ENCODE data around the gene ADCK1.
"Not testable (repeated sequence)": the region's sequence is repeated elsewhere in the genome, so short reads cannot be mapped to it uniquely, and the experiment has no call there.

Gene ADCK1

DNA sequence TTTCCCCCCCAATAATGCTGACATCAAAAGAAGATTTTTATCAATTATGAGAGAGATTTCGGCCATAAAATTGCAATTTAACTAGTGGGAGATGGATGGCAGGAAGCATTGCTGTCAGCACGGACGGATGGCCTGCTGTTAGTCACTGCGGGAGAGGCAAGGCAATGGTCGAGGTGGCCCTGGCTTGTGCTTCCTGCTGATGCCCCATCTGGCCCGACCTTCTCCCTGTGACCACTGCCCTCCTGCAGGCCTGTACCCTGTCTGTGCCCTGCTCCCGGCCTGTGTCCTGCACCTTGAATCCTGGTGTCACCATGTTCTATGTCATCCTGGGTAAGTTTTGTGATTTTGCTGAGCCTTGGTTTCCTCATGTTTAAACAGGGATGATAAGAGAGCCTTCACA lies 67.6 kb downstream of the ADCK1 start:
- DNase-seq: no peak

DNA sequence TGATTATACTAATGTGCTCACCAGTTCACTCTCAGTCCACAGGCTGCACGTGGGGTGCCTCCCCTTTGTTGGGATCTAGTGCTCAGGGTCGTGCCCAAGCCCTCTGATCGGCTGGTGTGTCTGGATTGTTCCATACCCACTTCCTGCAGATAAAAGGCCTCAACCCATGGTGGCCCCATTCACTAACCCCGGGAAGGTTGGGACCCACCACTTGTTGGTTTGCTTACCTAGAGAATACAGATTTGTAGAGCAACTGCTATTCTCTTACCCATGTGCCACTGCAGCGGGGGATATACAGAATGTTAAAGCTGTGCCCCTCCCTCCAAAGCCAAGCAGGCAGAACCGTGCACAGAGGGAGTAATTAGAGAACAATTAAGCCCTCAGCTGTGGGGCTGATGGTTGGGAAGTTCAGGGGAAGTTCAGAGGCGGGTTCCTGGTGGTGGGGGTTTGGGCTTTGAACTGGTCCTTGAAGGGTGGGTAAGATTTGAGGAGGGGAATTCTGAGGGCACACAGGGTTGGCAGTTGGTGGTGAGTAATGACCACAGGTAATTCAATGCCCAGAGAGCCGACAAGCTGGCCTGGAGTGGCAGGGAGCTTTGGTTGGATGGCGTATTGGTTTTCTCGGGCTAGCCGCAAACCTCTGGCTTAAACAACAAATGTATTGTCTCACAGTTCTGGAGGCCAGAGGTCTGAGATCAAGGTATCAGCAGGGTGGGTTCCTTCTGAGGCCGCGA lies 68.8 kb downstream of the ADCK1 start:
- no peak for DNase-seq

DNA sequence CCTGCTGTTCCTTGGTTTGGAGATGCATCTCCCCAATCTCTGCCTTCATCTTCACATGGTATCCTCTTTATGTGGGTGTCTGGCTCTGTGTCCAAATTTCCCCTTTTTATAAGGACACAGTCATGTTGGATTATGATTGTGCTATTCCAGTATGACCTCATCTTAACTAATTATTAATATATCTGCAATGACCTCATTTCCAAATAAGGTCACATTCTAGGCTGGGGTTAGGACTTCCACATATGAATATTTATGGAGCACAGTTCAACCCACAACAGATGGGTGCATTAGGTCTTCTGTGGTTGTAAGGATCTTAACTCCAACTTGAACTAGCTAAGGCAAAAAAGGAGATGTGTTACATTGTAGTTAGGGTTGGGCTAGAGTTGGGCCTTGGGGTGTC lies 69.4 kb downstream of the ADCK1 start:
- DNase-seq: peak; percentile 41

DNA sequence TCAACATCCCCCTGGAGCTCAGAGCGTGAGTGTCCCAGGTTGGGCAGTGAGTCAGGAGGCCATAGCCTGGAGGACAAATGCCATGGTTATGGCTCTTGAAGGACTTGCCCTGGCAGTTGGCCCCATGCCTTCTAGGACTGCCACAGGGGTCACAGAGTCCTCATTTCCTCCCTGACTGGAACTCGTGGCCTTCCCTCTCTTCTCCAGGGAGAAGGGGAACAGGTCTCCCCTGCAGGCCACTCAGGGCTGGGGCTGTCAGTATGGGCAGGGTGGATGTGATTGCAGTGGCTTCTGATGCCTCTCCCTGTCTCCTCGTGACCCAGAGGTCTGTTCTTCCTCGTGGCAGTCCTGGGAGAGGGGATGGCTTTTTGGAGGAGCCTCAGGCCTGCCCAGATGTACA lies 70.7 kb downstream of the ADCK1 start:
- no peak for DNase-seq

DNA sequence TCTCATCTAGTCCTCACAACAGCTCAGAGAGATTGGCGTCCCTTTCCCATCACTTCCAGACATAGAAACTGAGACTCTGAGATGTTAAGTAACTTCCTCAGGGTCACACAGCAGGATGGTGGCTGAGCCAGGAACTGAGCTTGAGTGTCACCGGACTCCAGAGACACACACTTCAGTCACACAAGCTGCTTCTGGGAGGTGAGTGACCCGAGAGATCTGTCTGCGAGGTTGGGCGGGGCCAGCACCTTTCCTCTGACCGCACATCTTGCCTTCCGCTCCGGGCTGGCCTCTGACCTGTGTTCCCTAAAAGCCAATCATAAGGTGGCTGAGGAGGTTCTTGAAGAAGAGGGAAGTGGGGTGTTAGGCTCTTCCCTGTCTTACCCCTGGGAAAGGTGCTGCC lies 72.2 kb downstream of the ADCK1 start:
- no peak for DNase-seq

DNA sequence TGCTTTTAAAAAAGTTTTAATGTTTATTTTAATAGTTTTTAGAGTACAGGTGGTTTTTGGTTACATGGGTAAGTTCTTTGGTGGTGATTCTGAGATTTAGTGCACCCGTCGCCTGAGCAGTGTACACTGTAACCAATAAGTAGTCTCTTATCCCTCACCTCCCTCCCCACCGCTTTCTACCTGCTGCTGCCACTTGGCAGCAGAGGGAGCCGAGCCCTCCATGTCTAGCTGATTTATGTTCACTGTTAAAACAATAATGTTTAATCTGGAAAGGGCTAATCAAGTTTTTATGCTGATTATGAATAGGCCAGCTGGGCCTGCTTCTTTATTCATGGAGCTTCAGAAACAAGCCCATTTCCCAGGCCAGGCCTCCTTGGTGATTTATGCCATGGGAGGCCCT lies 73.1 kb downstream of the ADCK1 start:
- DNase-seq: no peak

DNA sequence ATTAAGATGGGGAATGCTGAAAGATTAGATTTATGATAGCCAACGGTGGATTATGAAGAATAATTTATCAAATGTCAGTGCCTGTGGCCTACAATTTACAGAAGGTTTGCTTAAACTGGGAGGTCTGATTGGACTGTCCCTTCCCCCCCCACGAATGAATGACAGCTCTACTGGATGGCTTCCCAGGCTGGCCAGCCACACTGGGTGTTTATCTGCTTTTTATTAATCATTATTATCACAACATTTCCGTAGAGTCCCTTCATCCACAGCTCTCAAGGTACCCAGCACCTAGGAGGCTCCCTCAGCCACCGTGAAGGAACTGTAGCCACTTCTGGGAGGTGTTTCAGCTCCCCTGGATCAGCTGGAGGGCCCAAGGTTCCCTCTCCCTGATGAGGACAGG lies 78.9 kb downstream of the ADCK1 start:
- no peak for DNase-seq

DNA sequence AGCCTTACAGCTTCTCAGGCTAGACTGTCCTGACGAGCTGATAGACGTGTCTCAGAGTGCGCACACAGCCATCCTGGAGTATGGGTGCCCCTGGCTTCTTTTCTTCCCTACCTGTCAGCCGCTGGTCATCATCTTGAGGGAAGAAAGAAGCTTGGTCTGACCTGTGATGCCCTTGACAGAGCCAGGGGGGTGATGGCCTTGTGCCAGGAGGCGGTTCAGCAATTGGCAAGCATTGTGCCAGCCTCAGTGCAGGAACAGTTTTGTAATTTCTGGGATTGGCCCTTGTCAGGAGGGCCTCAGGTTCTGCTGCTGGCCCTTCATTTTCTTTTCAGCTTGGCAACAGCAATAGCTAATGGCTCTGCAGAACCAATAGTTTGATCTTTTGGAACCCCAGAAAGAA lies 80.1 kb downstream of the ADCK1 start:
- DNase-seq: no peak

DNA sequence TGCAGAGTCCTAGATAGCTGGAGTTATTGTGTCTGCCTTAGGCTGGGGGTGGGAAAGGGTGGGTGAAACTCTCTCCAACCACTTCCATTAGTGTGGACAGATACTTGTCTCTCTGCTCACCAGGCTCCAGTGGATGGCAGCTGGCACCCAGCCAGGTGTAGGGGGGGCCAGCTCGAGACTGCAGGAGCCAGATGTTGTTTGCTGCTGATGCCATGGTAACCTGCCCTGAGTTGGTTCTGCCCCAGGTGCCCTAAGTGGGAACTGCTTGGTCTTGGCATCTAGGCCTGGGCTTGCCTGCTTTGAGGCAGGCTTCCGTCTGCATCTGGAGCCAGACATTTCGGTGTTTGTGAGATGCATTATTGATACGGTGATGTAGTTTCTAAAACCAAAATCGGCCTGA lies 82.2 kb downstream of the ADCK1 start:
- DNase-seq: no peak

DNA sequence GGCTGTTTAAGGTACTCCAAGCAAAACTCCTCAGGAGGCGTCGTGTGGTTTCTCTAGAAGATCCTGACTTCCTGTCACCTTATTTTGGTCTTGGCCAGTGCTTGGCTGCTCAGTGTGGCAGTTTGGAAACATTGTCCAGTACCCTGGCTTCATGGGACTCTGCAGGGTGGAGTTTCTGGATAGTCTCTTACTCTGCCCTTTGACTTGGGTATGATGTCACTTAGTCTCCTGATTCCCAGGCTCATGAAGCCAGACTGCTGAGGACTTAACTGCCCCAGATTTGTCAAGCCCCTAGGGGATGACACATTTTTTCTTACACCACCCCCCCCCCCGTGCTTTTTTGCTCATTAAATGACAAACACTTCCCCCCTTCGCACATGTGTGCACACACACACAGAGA lies 82.7 kb downstream of the ADCK1 start:
- no peak for DNase-seq

DNA sequence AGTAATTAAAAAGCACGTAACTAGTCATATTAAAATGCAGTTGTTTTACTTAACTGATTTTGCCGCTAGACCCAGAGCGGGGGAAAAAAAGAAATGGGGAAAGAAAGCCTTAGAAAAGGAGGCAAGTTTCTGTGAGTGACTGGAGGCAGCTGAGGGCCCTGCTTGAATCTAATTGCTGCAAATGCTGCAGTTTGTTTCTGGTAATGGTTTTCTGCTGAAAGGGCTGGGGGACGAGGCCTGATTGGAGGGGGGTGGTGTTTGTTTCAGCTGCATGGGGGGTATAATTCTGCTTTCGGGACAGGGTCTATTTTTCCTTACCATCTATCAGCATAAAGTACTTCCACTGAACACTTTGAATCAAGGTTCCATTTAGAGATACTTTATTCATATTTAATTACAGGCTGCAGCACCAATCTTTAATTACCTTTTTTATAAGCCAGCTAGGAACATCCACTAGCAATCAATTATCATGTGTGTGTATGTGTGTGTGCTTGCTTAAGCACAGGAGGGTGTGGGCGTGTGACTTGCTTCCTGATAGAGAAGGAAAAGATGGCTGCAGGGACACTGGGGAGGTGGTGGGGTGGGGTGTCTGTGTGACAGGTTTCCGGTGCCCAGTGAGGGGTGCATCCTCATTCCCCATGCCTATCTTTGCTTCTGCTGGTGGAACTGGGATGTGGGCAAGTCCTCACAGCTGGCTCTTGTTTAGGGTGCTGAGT lies 83.4 kb downstream of the ADCK1 start:
- DNase-seq: no peak

DNA sequence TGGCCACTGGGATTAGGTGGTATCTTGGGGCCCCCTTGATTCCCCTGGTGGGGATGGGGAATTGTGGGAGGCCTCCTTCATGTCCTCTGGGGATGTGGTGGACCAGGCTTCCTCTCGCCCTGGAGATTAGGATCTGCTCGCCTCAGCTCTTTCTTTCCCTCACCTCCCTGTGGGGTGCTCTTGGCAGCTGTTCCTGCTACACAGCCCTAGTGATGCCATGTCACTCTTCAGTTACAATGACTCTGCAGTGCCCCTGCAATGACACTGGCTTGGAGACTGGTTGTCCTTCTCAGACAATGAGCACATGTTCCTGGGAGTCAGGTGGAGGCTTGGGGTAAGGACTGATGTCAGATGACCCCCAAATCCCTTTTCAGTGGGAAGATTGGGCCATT lies 83.9 kb downstream of the ADCK1 start:
- no peak for DNase-seq

DNA sequence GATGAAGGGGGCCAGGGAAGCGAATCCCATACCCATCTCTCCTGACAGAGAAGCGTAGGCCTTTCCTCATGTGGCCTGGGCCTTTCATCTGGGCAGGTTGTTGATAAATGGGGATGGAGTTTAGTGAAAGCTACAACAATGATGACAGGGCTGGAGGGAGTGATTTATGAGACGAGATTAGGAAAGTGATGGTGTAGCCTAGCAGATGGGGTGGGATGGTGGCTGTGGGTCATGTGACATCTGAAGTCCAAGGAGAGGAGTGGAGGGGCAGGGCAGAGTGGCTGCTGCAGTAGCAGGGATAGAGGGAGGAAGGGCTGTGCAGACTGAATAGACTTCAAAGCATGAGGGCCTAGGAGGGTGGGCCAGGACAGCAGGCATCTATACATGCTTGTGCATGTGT lies 85.5 kb downstream of the ADCK1 start:
- no peak for DNase-seq

DNA sequence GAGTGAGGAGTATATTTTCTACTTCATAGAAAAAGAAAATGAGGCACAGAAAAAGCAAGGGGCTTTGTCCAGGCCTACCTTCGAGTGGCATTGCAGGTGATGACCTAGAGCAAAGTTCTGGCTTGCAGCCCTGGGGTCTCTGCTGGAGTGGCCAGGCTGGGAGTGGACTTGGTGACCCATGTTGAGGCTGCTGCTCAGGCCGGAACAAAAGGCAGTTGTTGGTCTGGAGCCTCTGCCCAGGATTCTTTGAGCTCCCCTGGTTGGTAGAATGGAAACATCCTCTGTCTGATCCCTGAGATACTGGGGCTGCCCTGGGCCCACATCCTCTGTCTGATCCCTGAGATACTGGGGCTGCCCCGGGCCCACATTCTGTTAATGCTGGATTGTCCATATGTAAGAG lies 86.1 kb downstream of the ADCK1 start:
- no peak for DNase-seq

DNA sequence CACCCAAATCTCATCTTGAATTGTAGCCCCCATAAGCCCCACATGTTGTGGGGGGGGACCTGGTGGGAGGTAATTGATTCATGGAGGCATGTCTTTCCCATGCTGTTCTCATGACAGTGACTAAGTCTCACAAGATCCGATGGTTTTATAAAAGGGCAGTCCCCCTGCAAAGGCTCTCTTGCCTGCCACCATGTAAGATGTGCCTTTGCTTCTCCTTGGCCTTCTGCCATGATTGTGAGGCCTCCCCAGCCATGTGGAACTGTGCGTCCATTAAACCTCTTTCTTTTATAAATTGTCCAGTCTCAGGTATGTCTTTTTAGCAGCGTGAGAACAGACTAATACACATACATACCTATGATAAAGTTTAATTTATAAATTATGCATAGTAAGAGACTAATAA lies 89.0 kb downstream of the ADCK1 start:
- DNase-seq: not testable (repeated sequence)

DNA sequence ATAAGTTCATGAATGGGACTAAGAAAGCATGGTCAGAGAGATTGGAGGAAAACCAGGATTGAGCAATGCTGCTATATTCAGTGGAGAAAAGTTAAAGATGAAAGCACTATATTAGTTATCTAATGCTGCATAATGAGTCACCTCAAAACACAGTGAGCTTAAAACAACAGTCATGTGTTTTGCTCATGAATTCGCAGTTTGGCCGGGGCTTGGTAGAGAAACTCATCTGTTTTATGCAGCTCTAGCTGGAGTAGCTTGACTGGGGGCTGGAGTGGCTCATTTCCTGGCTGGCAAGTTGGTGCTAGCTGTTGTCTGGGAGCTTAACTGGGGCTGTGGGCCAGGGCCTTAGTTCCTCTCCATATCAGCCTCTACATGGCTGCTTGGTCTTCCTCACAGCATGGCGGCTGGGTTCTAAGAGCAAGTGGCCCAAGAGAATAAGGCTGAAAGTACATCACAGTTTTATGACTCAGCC lies 90.1 kb downstream of the ADCK1 start:
- peak; percentile 80 for DNase-seq

DNA sequence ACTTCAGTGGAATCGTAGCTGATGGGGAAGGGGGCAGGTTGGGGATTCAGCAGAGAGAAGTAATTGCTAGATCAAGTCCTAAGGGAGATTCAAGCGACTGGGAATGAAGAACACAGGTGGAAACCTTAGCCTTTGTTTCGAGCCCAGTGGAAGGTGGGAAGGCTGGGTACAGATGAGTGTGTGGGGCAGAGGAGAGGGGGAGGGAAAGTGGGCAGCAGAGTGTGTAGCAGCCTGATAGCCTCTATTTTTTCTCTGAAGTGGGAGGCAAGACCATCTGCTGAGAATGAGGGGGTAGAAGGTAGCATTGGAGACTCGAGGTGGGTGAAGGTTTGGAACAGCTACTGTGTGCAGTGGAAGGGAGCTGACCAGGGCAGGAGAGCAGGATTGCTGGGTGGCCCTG lies 91.0 kb downstream of the ADCK1 start:
- no peak for DNase-seq

DNA sequence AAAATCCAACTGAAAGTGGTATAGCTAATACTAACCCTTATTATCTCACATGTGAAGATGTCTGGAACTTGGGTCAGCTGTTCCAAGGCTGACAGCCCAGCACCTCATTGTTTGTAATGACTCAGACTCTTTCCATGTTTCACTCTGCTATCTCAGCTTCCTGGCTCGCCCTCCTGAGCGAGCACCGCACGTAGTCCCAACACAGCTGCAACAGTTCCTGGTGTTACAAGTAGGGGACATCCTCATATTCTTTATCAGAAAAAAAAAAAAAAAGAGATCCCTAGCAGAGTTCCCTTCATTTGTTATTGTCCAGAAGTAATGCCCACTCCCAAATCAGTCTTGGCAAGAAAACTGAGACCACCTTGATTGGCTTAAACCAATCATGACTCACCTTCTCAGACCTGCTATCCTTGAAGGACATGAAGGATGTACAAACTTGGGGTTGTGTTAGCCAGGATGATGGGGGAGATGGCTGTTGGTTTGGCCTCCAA lies 92.5 kb downstream of the ADCK1 start:
- DNase-seq: no peak

DNA sequence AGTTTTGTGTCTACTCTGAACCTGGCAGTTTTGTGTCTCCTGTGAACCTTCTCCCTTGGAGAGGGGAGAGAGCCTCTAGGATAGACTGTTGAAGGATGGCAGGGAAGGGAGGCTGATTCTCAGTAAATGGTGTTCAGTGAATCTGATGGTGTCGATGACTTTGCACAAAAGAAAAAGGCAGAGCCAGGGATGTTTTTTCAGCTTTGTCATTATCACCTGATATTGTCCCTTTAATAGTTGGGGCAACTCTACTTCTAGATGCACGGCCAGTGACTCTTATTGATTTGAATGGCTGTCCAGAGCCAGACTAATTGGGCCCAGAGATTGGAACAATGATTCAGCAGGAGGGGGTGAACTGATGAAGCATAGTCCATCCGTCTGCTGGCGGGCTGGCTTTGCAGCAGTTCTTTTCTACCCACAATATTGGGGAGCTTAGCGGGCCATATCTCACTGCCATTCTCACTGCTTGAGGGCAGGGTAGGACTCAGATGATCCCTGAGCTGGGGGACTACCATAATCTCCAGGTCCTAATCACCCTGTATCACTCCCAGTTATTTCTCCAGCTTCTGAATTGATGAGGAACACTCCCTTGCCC lies 93.1 kb downstream of the ADCK1 start:
- no peak for DNase-seq

DNA sequence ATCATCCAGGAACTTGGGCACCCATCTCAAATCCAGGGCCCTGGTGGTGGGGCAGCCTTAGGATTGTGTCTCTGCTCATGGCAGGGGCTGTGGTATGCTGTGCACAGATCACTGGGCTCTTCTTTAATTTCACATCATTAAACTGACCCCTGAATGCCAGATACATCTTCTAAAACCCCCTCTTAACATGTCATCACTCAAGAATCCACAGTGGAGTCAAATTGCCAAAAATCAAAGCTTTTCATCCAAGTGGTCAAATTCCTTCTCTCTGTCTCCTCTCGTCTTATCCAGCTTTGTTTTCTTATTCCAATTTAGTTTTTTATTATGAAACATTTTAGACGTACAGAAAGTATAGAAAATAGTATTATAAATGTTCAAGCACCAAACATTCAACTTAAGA lies 97.5 kb downstream of the ADCK1 start:
- no peak for DNase-seq

DNA sequence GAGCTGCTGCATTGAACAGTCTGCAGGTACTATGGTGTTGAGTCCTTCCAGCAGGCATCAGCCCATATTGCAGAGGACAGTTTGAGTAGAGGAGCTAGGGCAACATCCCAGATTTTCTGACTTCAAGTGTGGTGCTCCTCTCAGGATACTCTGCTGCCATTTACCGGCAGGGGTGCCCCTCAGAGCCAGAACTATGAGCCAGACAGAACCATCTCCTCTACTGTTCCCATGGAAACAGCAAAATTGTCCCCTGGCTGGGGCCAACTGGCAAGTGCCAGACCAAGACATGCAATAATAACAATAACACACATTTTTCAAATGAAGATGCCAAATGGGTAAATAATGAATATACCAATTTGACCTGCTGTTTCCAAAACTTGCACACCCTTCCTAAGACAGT lies 102.9 kb downstream of the ADCK1 start:
- no peak for DNase-seq

DNA sequence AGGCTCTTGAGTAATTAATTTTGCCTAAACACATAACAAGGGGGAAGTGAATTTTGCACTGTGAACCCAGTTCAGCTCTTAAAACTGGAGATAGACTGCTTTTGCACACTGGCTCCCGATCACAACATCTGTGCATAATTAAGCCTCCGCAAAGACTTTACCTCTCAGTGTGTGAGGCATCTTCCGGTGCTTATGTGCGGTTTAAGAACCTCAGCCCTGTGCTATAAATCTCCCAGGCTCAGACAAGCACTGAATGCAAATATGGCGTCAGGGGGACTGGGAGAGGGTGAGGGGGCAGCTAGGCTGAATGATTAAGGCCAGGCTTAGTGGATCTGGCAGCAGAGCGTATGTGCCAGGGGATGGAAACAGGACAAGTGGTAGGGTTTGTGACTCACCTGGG lies 103.3 kb downstream of the ADCK1 start:
- DNase-seq: no peak

DNA sequence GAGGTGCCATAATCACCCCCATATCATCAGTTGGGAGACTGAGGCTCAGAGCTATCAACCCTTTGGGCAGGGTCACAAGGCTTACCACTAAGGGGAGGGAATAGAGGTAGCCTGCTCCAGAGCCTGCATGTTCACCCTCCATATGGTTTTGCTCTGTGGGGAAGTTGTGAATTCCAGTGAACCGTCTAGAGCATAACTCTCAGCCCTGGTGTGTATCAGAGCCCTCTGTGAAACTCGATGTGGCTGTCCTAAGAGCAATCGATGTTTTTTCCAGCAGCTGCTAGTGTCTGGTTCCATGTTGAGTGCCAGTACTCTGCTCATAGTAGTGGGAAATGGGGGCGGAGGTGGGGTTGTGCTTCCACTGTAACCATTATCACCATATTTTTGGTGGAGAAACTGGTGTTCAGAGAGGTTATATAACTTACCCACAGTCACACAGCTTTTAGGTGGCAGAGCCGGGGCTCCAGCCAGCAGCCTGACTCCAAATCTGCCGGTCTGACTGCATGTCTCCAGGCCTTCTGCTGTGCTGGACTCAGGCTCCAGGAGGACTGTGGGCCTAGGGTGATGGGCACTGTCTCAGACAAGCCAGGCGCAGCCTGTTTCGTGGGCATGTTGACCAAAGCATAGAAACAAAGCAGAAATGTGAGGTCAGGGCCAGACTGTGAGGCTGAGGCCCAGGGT lies 104.2 kb downstream of the ADCK1 start:
- DNase-seq: no peak

DNA sequence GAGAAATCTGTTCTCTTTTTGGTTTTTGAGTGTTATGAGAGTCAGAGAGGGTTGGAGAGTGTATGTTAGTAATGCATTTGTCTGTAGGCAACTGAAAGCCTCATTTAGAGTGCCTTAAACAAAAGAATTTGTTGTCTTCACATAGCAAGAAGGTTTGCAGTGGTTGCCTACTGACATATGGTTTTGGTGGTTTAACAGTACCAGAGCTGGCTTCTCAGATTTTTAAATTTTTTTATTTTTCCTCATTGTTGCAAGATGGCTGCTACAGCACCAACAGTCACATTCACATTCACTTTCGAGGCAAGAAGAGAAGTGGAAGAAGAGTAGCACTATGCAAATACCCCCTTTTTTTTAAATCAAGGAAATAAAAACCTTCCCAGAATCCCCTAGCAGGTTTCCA lies 106.5 kb downstream of the ADCK1 start:
- no peak for DNase-seq

Measured in HCEC 1CT (cell line).